A673 (cell line): ENCODE results near the gene AOX1.

Source experiments
- CTCF ChIP-seq: fragments of 300-800, 200-600 bp; sonication (generic); conservative IDR thresholded peaks from 2 replicates; pipeline ENCODE4 v1.5.1; 2017; ENCODE audit warnings: low read depth, mild to moderate bottlenecking, antibody characterized with exemption, low read length, moderate library complexity, mixed read lengths
- EZH2 ChIP-seq: fragments of 200-600 bp; sonication (generic); IDR thresholded peaks from 2 replicates; pipeline ENCODE4 v1.6.1; 2017; ENCODE audit warnings: borderline replicate concordance, low read depth, mild to moderate bottlenecking, mixed read lengths, antibody characterized with exemption, low read length; ENCODE audit not compliant: poor library complexity, severe bottlenecking

- TF ChIP-seq CTCF (no peak), EZH2 (no peak)
Measured at GRCh38 chr2:200652158-200652557, 66.3 kb downstream of the AOX1 start.
